Right lobe of liver (tissue), 6 donors: ENCODE data around the gene SLC24A3. TPM values are rescaled to one million over a fixed set of nuclear protein-coding genes. Genes with fewer than 3 reads are reported as not detected.

Experiments used
- ATAC-seq, 4 donors: fragments of 200-7000 bp; cut with Tn5 transposase; one replicate each; pipeline ENCODE4 v1.9.1; 2020; ENCODE audit warnings: mild to moderate bottlenecking in 4 of 4, moderate library complexity in 4 of 4
- DNase-seq, 3 donors: peaks; one replicate each; pipeline ENCODE4 v3.0.0-alpha.2; 2020
- H3K27ac ChIP-seq, 3 donors: fragments of 200-600 bp; one replicate each; pipeline ENCODE4 v1.8.0; 2022
- H3K27me3 ChIP-seq, 2 donors: fragments of 200-600 bp; one replicate each; pipeline ENCODE4 v1.8.0; 2022
- H3K36me3 ChIP-seq, 4 donors: fragments of 200-600 bp; sonication (generic) in 1 of 4; one replicate each; pipeline versions ENCODE4 v1.5.1 to v1.8.0; 2017 to 2022; ENCODE audit warnings: control low read depth in 1 of 4
- H3K4me1 ChIP-seq, 4 donors: fragments of 200-600 bp; sonication (generic) in 1 of 4; one replicate each; pipeline versions ENCODE4 v1.5.1 to v1.8.0; 2017 to 2022; ENCODE audit warnings: control low read depth in 1 of 4
- H3K4me3 ChIP-seq, 3 donors: fragments of 200-600 bp; one replicate each; pipeline ENCODE4 v1.8.0; 2022
- H3K9me3 ChIP-seq, 4 donors: fragments of 200-600 bp; sonication (generic) in 1 of 4; one replicate each; pipeline versions ENCODE4 v1.5.1 to v1.8.0; 2017 to 2022; ENCODE audit warnings: control low read depth in 1 of 4
- CTCF ChIP-seq, 4 donors: fragments of 200-600 bp in 3 of 4; fragments of 450-650 bp in 1 of 4; IDR thresholded peaks; one replicate each; pipeline versions ENCODE4 v1.5.1 to v1.8.0; 2016 to 2022; ENCODE audit warnings: antibody characterized with exemption in 4 of 4, mild to moderate bottlenecking in 2 of 4
- POLR2A ChIP-seq: fragments of 450-650 bp; IDR thresholded peaks from one replicate; pipeline ENCODE4 v1.6.1; 2017; ENCODE audit warnings: antibody characterized with exemption, mild to moderate bottlenecking
- WGBS: methylation state at CpG from one replicate; pipeline ENCODE4 v1.1.6; 2018; ENCODE audit warnings: low coverage, low lambda C conversion rate; ENCODE audit not compliant: insufficient coverage; ENCODE audit errors: missing lambda C conversion rate; 5-methylcytosine and 5-hydroxymethylcytosine counted together
- intact Hi-C, 2 donors: fragments of 100-400 bp; cut with DNase I; formaldehyde crosslinking; loops; one replicate each; pipeline versions ENCODE4 v1.11.2 to v1.14.1; 2022
- total RNA-seq, 6 experiments: library from RNA; depleted of rRNA in 2 of 6; stranded (reverse); fragments of >200 nt in 2 of 6; fragmentation: NEBNext Ultra II Directional in 3 of 6; extraction: Animal tissue kit (Norgen Biotek cat#: 25700) in 3 of 6; gene quantifications; one replicate each; pipeline versions ENCODE4 v1.1.0 to v1.2.4, GENCODE V29; 2016 to 2023
- donor health status: DM: no; HTN: yes; CAD: no.
- donor health status: DM: no; HTN: no; CAD: no.
- donor health status: DM: no; HTN: no; CAD: no.
- donor health status: DM: no; HTN: yes; CAD: no.
- donor health status: DM: no; HTN: yes; CAD: no.

Gene SLC24A3
- total RNA-seq, 6 experiments from 2014 or later, result 0.06 to 0.49 (median 0.27) TPM

GRCh38 chr20:19508449-19508848 lies 296.0 kb downstream of the SLC24A3 start:
- no peak overlapping the region for H3K27ac ChIP-seq
- H3K9me3 ChIP-seq, result no peaks in the 10 kb centered on the region
- DNase-seq (no peak), ATAC-seq (no peak)
- H3K36me3 ChIP-seq, result no peaks in the 10 kb centered on the region
- intact Hi-C loops, result no loop called here
- TF ChIP-seq CTCF (IDR thresholded peaks at IDR 0.05), result no peak
- TF ChIP-seq POLR2A, result no peak
- H3K4me1 ChIP-seq, result no peaks in the 10 kb centered on the region
- no peaks in the 10 kb centered on the region for H3K27me3 ChIP-seq
- H3K4me3 ChIP-seq, result no peak overlapping the region
- 62% methylated on average over 5 of the region's 5 CpGs for WGBS

GRCh38 chr20:19510611-19511010 lies 298.2 kb downstream of the SLC24A3 start:
- H3K4me1 ChIP-seq, result no peaks in the 10 kb centered on the region
- H3K27ac ChIP-seq, result no peak overlapping the region
- WGBS, result no CpG with 5 or more reads among the region's 2 CpGs
- H3K27me3 ChIP-seq, result no peaks in the 10 kb centered on the region
- H3K9me3 ChIP-seq, result no peaks in the 10 kb centered on the region
- DNase-seq (no peak), ATAC-seq (no peak)
- H3K4me3 ChIP-seq, result no peak overlapping the region
- no peak for TF ChIP-seq CTCF (IDR thresholded peaks at IDR 0.05)
- no peak for TF ChIP-seq POLR2A
- intact Hi-C loops, result no loop called here
- H3K36me3 ChIP-seq, result no peaks in the 10 kb centered on the region

- H3K27me3 ChIP-seq, result no peaks in the 10 kb centered on the region
- no peak overlapping the region for H3K4me3 ChIP-seq
- no peak for DNase-seq
- H3K4me1 ChIP-seq, result no peaks in the 10 kb centered on the region
- H3K9me3 ChIP-seq, result no peaks in the 10 kb centered on the region
- ATAC-seq, result no peak
- 43% methylated on average over 3 of the region's 4 CpGs for WGBS
- intact Hi-C loops, result no loop called here
- TF ChIP-seq CTCF (IDR thresholded peaks at IDR 0.05) (no peak), POLR2A (no peak)
- no peaks in the 10 kb centered on the region for H3K36me3 ChIP-seq
- H3K27ac ChIP-seq, result no peak overlapping the region
Measured at GRCh38 chr20:19511931-19512330, 299.5 kb downstream of the SLC24A3 start.

GRCh38 chr20:19512886-19513677 lies 300.6 kb downstream of the SLC24A3 start:
- no peak overlapping the region for H3K27ac ChIP-seq

More at GRCh38 chr20:19512886-19513677, 300.6 kb downstream of the SLC24A3 start:
- no peak for ATAC-seq
- H3K4me1 ChIP-seq, result no peaks in the 10 kb centered on the region
- no peak for TF ChIP-seq CTCF (IDR thresholded peaks at IDR 0.05)
- 38% methylated on average over 3 of the region's 3 CpGs for WGBS
- H3K36me3 ChIP-seq, result no peaks in the 10 kb centered on the region
- intact Hi-C loops, result no loop called here
- H3K27me3 ChIP-seq, result no peaks in the 10 kb centered on the region
- H3K9me3 ChIP-seq, result no peaks in the 10 kb centered on the region
- DNase-seq, result no peak
- H3K4me3 ChIP-seq, result no peak overlapping the region
